Caco-2 (cell line): ENCODE data around the gene TRAF3. TPM values are rescaled to one million over a fixed set of nuclear protein-coding genes. Genes with fewer than 3 reads are reported as not detected.

ENCODE experiments used
- BruUV-seq: library from RNA; stranded (reverse); fragments of 400-500 nt; replicated peaks from 2 replicates; lab custom pipeline; 2021; lab: Mats Ljungman, UMichigan
- CTCF ChIA-PET: fragments of 300-600 bp; sonication (Branson Sonifier 250); formaldehyde crosslinking; loops from one replicate; lab custom pipeline; 2022; ENCODE audit warnings: antibody characterized with exemption; lab: Charles Lee
- POLR2A ChIA-PET: fragments of 300-600 bp; sonication (Branson Sonifier 250); formaldehyde crosslinking; loops from one replicate; lab custom pipeline; 2022; ENCODE audit warnings: antibody characterized with exemption; lab: Charles Lee
- DNase-seq, 2 experiments: peaks; one replicate each; pipeline versions ENCODE4 v3.0.0 to v3.0.0-alpha.2; 2020 to 2022
- H3K27me3 ChIP-seq: replicated peaks from 2 replicates; pipeline ENCODE4 v1.6.0; 2011; ENCODE audit warnings: low read length; ENCODE audit not compliant: control insufficient read depth, insufficient read depth
- H3K36me3 ChIP-seq: 2 replicates; pipeline ENCODE4 v1.5.1; 2011; ENCODE audit warnings: low read length; ENCODE audit not compliant: control insufficient read depth, insufficient read depth
- H3K4me1 ChIP-seq: fragments of 250-450 bp; sonication (Bioruptor Pico); 2 replicates; pipeline ENCODE4 v1.5.1; 2020; ENCODE audit warnings: mild to moderate bottlenecking
- H3K4me3 ChIP-seq: 2 replicates; pipeline ENCODE4 v1.5.1; 2011; ENCODE audit warnings: low read depth, mild to moderate bottlenecking, control low read depth, low read length
- H3K9me3 ChIP-seq: fragments of 250-450 bp; sonication (Bioruptor Pico); 2 replicates; pipeline ENCODE4 v1.5.1; 2020; ENCODE audit warnings: mild to moderate bottlenecking, moderate library complexity
- H3K27ac Mint-ChIP-seq: one replicate; pipeline ENCODE4 v1.8.0; 2022; ENCODE audit warnings: mixed read lengths; ENCODE audit not compliant: unreplicated experiment
- H3K27me3 Mint-ChIP-seq: one replicate; pipeline ENCODE4 v1.8.0; 2022; ENCODE audit warnings: mixed read lengths; ENCODE audit not compliant: insufficient read depth, unreplicated experiment
- H3K36me3 Mint-ChIP-seq: one replicate; pipeline ENCODE4 v1.8.0; 2022; ENCODE audit warnings: mild to moderate bottlenecking, mixed read lengths; ENCODE audit not compliant: insufficient read depth, unreplicated experiment
- H3K4me1 Mint-ChIP-seq: one replicate; pipeline ENCODE4 v1.8.0; 2022; ENCODE audit warnings: low read depth, mixed read lengths; ENCODE audit not compliant: unreplicated experiment
- H3K4me3 Mint-ChIP-seq: one replicate; pipeline ENCODE4 v1.8.0; 2022; ENCODE audit warnings: mild to moderate bottlenecking, moderate library complexity, mixed read lengths; ENCODE audit not compliant: unreplicated experiment
- H3K9me3 Mint-ChIP-seq: one replicate; pipeline ENCODE4 v1.8.0; 2022; ENCODE audit warnings: mixed read lengths; ENCODE audit not compliant: unreplicated experiment
- CTCF ChIP-seq, 2 experiments: fragments of 200-600 bp in 1 of 2; IDR thresholded peaks; 1 replicate in 1 of 2; 2 replicates in 1 of 2; pipeline versions ENCODE4 v1.5.1 to v1.8.0; 2011 to 2022; ENCODE audit warnings: antibody characterized with exemption in 1 of 2, control low read depth in 1 of 2, inconsistent platforms in 1 of 2, low read depth in 1 of 2, low read length in 1 of 2, mild to moderate bottlenecking in 1 of 2, moderate library complexity in 1 of 2; ENCODE audit not compliant: insufficient read depth in 1 of 2, severe bottlenecking in 1 of 2, unreplicated experiment in 1 of 2
- intact Hi-C: fragments of 100-400 bp; cut with micrococcal nuclease; formaldehyde crosslinking; loops from one replicate; pipeline ENCODE4 v1.10.0; 2022; ENCODE audit not compliant: unreplicated experiment
- total RNA-seq: library from RNA; stranded (reverse); gene quantifications from 2 replicates; pipeline ENCODE4 v1.2.3, GENCODE V29; 2022

TRAF3 gene
- total RNA-seq, 1 experiment from 2014 or later, result 16.6 TPM

DNA sequence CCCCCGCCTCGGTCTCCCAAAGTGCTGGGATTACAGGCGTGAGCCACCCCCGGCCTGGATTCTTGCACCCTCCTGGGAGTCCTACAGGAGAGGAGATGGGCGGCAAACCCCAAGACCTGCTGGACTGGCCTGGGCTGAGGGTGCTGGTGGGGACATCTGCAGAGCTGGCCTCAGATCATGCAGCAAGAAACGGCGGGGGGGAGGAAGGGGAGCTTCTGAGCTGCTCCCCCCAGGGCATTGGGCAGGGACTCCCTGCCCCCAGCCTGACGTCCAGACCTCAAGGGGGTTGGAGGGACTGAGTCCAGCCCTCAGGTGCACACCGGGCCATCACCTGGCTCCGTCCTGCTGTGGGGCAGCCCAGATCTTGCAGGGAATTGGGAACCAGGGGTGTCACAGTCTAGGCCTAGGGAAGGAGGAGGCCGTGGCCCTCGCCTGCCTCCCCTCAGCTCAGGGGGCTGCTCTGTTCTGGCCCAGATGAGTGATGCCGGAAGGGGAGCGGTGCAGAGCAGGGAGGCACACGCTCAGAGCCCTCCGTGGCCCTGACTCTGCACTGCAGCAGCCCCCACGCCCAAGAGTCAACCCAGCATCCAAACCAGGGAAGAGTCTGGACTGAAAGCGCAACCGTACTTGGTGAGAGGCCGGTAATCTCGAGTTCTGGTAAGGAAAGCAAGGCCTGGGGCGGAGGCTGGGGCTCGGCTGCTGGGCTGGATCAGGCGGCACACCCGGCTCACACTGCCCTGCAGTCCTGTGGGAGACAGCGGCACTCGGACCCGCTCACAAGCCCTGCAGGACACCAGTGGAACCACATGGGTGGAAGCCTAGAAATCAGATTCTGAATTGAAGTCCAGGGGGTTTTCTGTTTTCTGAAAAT is 136.3 kb downstream of the TRAF3 start:
- Mint-ChIP-seq H3K27me3 (no peaks in the 10 kb centered on the region), H3K36me3 (peaks cover 8% of the 10 kb centered on the region), H3K27ac (no peak overlapping the region), H3K9me3 (no peaks in the 10 kb centered on the region), H3K4me3 (no peak overlapping the region), H3K4me1 (no peaks in the 10 kb centered on the region)
- H3K9me3 ChIP-seq, result no peaks in the 10 kb centered on the region
- ChIA-PET POLR2A (interaction anchor here (0.6 kb wide), 1 partner anchor 57 kb away, joined by 6 read pairs; no protein-coding TSS in a partner anchor), CTCF (no interaction called here)
- BruUV-seq, result no TSS peak
- no peak overlapping the region for H3K4me3 ChIP-seq
- no peaks in the 10 kb centered on the region for H3K27me3 ChIP-seq
- H3K4me1 ChIP-seq, result no peaks in the 10 kb centered on the region
- intact Hi-C loops, result loop anchor here (2.0 kb wide), 1 partner anchor 65 kb away; no protein-coding TSS in a partner anchor
- TF ChIP-seq CTCF (IDR thresholded peaks at IDR 0.05; ENCODE audit: insufficient read depth in 1 of 2, low read depth in 1 of 2, low read length in 1 of 2, severe bottlenecking in 1 of 2, unreplicated experiment in 1 of 2), result no peak
- DNase-seq, result no peak
- H3K36me3 ChIP-seq, result no peaks in the 10 kb centered on the region

DNA sequence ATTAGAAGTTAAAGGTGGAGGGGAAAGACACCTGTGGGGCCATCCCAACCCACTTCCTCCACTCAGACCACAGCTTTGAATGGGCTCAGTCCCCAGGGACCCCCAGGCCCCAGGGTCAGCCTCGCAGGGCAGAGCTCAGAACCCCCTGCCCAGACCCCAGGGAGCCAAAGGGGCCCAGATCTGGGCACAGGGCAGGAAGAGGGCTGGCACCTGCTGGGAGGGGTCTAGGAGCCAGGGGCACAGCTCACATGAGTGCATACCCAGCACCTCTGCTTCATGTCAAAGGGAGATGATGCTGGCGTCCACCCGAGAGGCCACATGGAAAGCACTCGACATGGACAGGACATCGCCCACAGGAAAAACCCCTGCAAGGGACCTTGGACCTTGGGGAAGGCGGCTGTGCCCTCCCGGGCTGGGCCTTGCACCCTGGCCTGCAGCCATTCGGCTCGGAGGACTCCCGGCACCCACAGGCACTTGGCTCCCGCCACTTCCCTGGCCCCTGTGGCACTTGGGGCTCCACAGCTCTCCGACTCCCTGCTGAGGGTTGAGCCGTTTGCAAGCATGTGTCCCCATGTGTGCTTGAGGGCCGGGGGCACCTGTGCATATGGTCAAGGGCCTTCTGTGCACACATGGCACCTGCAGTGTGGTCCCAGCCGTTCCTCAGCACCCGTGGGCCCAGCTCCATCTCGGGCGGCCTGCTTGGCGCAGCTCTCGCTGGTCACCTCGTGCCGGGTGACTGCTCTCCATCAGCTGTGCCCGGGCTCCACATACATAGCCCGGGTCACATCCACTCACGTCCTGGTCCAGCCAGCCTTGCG is 137.4 kb downstream of the TRAF3 start:
- H3K36me3 Mint-ChIP-seq, result peaks cover 5% of the 10 kb centered on the region
- no peaks in the 10 kb centered on the region for H3K4me1 Mint-ChIP-seq
- no peak overlapping the region for H3K27ac Mint-ChIP-seq
- no peaks in the 10 kb centered on the region for H3K9me3 Mint-ChIP-seq
- intact Hi-C loops, result loop anchor here (2.0 to 5.0 kb wide), 2 partner anchors 37 to 66 kb away; no protein-coding TSS in a partner anchor
- no peaks in the 10 kb centered on the region for H3K27me3 ChIP-seq
- H3K27me3 Mint-ChIP-seq, result no peaks in the 10 kb centered on the region
- no peak for TF ChIP-seq CTCF (IDR thresholded peaks at IDR 0.05; ENCODE audit: insufficient read depth in 1 of 2, low read depth in 1 of 2, low read length in 1 of 2, severe bottlenecking in 1 of 2, unreplicated experiment in 1 of 2)
- no peaks in the 10 kb centered on the region for H3K9me3 ChIP-seq
- DNase-seq, result peak in 1 of 2 experiments; percentile 19
- POLR2A ChIA-PET, result no interaction called here
- H3K4me3 Mint-ChIP-seq, result no peak overlapping the region
- no peaks in the 10 kb centered on the region for H3K4me1 ChIP-seq
- no peak overlapping the region for H3K4me3 ChIP-seq
- no TSS peak for BruUV-seq
- CTCF ChIA-PET, result interaction anchor here (0.6 kb wide), 1 partner anchor 10 kb away, joined by 4 read pairs; no protein-coding TSS in a partner anchor
- no peaks in the 10 kb centered on the region for H3K36me3 ChIP-seq
